Measurements from ENCODE around the gene RFPL4AL1. TPM values are rescaled to one million over a fixed set of nuclear protein-coding genes. Genes with fewer than 3 reads are reported as not detected.
"Not testable (repeated sequence)": the region's sequence is repeated elsewhere in the genome, so short reads cannot be mapped to it uniquely, and the experiment has no call there.

The RFPL4AL1 gene
- total RNA-seq: not detected
- not detected for polyA plus RNA-seq (ENCODE audit: insufficient read depth, low read depth, low replicate concordance)
- long read RNA-seq, donor 1: 0 reads
- long read RNA-seq, donor 2: 0 reads
- long read RNA-seq, donor 3: 0 reads
- long read RNA-seq, donor 4: 0 reads
- long read RNA-seq, donor 5: 0 reads
- long read RNA-seq, donor 6: 0 reads
- long read RNA-seq, donor 7: 0 reads
- long read RNA-seq, donor 8: 0 reads
- long read RNA-seq, donor 9: 0 reads
- long read RNA-seq, donor 10: 0 reads

DNA sequence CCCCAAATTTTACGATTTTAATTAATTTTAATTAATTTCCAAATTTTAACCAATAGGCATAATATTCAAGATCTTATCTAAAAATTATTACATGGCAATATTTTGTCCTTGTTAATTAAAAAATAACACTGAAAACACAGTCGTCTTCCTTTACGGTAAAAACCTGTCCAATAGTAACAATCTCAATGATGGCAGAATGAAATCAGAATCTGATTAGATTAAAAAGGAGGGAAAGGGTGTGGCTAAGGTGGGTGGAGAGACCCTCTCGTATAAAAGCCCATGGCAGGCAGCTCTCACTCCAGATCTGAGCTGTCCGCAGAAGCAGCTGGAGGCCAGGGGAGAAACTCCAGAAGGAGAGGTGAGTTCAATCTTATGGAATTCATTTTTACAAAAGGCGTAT, at the start of gene RFPL4AL1:
RFPL4AL1 (plus strand) TSS at position 301 of the 400 bp plus-strand sequence. CDS start 2,687 bp downstream, outside the sequence.
- H3K4me3 ChIP-seq (ENCODE audit: low read length in 3 of 3); H3K4me1 ChIP-seq (ENCODE audit: control insufficient read depth in 2 of 3, insufficient read depth in 2 of 3, low read depth in 1 of 3, low read length in 3 of 3); DNase-seq; H3K36me3 ChIP-seq (ENCODE audit: control insufficient read depth in 2 of 3, insufficient read depth in 3 of 3, low read length in 3 of 3); H3K27ac ChIP-seq (ENCODE audit: low read depth in 2 of 2, low read length in 2 of 2); intact Hi-C loops (cut with DNase I); H3K27me3 ChIP-seq (ENCODE audit: control insufficient read depth, insufficient read depth, low read length); H3K9ac ChIP-seq (ENCODE audit: low read length in 3 of 3); H3K9me3 ChIP-seq (ENCODE audit: control insufficient read depth in 2 of 3, insufficient read depth in 1 of 3, low read length in 3 of 3): not testable (repeated sequence)
- FAIRE-seq: peak; percentile 21

DNA sequence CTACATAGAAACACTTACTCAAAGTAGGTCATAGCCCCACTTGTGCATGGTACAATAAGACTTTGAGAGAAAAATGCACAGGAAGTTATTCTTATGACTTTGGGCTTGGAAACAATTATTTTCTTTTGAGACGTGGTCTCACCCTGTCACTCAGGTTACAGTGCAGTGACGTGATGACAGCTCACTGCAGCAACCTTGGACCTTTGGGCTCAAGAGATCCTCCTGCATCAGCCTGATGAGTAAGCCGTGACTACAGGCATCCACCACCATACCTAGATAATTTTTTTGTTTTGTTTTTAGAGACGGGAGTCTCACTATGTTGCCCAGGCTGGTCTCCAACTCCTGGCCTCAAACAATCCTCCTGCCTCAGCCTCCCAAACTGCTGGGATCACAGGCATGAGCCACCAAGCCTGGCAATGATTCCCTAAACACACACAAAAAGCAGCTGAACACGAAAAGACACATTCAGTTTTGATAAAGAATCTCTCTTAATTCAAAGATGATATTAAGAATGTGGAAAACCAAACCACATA, 48.6 kb upstream of the RFPL4AL1 start:
- Histone ChIP-seq H3K9me3 (ENCODE audit: control insufficient read depth in 2 of 3, insufficient read depth in 1 of 3, low read length in 3 of 3) (no peaks in the 10 kb centered on the region), H3K4me1 (ENCODE audit: control insufficient read depth in 2 of 3, insufficient read depth in 2 of 3, low read depth in 1 of 3, low read length in 3 of 3) (no peaks in the 10 kb centered on the region), H3K9ac (ENCODE audit: low read length in 3 of 3) (no peak overlapping the region), H3K4me3 (ENCODE audit: low read length in 3 of 3) (no peak overlapping the region), H3K36me3 (ENCODE audit: control insufficient read depth in 2 of 3, insufficient read depth in 3 of 3, low read length in 3 of 3) (no peaks in the 10 kb centered on the region), H3K27me3 (ENCODE audit: control insufficient read depth, insufficient read depth, low read length) (no peaks in the 10 kb centered on the region), H3K27ac (ENCODE audit: low read depth in 2 of 2, low read length in 2 of 2) (no peak overlapping the region)
- TF ChIP-seq, protein P1, sequence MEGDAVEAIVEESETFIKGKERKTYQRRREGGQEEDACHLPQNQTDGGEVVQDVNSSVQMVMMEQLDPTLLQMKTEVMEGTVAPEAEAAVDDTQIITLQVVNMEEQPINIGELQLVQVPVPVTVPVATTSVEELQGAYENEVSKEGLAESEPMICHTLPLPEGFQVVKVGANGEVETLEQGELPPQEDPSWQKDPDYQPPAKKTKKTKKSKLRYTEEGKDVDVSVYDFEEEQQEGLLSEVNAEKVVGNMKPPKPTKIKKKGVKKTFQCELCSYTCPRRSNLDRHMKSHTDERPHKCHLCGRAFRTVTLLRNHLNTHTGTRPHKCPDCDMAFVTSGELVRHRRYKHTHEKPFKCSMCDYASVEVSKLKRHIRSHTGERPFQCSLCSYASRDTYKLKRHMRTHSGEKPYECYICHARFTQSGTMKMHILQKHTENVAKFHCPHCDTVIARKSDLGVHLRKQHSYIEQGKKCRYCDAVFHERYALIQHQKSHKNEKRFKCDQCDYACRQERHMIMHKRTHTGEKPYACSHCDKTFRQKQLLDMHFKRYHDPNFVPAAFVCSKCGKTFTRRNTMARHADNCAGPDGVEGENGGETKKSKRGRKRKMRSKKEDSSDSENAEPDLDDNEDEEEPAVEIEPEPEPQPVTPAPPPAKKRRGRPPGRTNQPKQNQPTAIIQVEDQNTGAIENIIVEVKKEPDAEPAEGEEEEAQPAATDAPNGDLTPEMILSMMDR (IDR thresholded peaks at IDR 0.05; ENCODE audit: borderline replicate concordance, extremely low read depth, insufficient read depth): no peak
- DNase-seq (no peak), FAIRE-seq (no peak)
- intact Hi-C loops (cut with DNase I): no loop called here

DNA sequence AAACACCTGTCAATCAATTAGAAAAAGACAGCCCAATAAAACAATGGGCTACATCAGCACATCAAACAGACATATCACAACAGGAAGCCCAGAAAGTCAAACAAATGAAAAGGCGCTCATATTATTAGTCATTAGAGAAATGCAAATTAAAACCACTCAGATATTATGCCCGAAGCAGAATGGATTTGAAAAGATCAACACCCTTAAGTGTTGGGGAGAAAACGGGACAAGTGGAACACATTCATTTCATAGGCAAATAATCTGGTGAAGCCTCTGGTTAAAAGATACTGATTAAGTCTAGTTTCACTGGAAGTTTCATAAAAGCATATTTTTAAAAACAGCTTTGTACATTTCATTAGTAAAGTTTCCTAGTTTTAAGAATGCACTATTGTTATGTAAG, 48.1 kb upstream of the RFPL4AL1 start:
- TF ChIP-seq, protein P1 (IDR thresholded peaks at IDR 0.05; ENCODE audit: borderline replicate concordance, extremely low read depth, insufficient read depth): no peak
- FAIRE-seq (no peak), DNase-seq (no peak)
- H3K36me3 ChIP-seq (ENCODE audit: control insufficient read depth in 2 of 3, insufficient read depth in 3 of 3, low read length in 3 of 3): no peaks in the 10 kb centered on the region
- no peak overlapping the region for H3K9ac ChIP-seq (ENCODE audit: low read length in 3 of 3)
- H3K27ac ChIP-seq (ENCODE audit: low read depth in 2 of 2, low read length in 2 of 2): no peak overlapping the region
- no peaks in the 10 kb centered on the region for H3K4me1 ChIP-seq (ENCODE audit: control insufficient read depth in 2 of 3, insufficient read depth in 2 of 3, low read depth in 1 of 3, low read length in 3 of 3)
- no peaks in the 10 kb centered on the region for H3K27me3 ChIP-seq (ENCODE audit: control insufficient read depth, insufficient read depth, low read length)
- intact Hi-C loops (cut with DNase I): no loop called here
- no peak overlapping the region for H3K4me3 ChIP-seq (ENCODE audit: low read length in 3 of 3)
- H3K9me3 ChIP-seq (ENCODE audit: control insufficient read depth in 2 of 3, insufficient read depth in 1 of 3, low read length in 3 of 3): no peaks in the 10 kb centered on the region

DNA sequence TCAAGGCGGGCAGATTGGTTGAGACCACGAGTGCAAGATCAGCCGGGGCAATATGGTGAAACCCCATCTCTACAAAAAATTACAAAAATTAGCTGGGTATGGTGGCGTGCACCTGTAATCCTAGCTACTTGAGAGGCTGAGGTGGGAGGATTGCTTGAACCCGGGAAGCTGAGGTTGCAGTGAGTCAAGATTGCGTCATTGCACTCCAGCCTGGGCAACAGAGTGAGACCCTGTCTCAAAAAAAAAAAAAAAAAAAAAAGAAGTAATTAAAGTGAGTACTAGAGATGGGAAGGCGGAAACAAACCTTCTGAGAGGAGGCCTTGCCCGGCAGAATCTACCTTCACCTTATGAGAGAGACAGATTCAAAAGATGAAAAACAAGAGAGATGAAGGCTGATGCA, 45.4 kb upstream of the RFPL4AL1 start:
- no peaks in the 10 kb centered on the region for H3K9me3 ChIP-seq (ENCODE audit: control insufficient read depth in 2 of 3, insufficient read depth in 1 of 3, low read length in 3 of 3)
- H3K9ac ChIP-seq (ENCODE audit: low read length in 3 of 3): no peak overlapping the region
- no peaks in the 10 kb centered on the region for H3K4me1 ChIP-seq (ENCODE audit: control insufficient read depth in 2 of 3, insufficient read depth in 2 of 3, low read depth in 1 of 3, low read length in 3 of 3)
- no peak for FAIRE-seq
- H3K27ac ChIP-seq (ENCODE audit: low read depth in 2 of 2, low read length in 2 of 2): no peak overlapping the region
- no peaks in the 10 kb centered on the region for H3K27me3 ChIP-seq (ENCODE audit: control insufficient read depth, insufficient read depth, low read length)
- intact Hi-C loops (cut with DNase I): no loop called here
- H3K4me3 ChIP-seq (ENCODE audit: low read length in 3 of 3): no peak overlapping the region
- no peaks in the 10 kb centered on the region for H3K36me3 ChIP-seq (ENCODE audit: control insufficient read depth in 2 of 3, insufficient read depth in 3 of 3, low read length in 3 of 3)
- TF ChIP-seq, protein P1 (IDR thresholded peaks at IDR 0.05; ENCODE audit: borderline replicate concordance, extremely low read depth, insufficient read depth): no peak
- no peak for DNase-seq

DNA sequence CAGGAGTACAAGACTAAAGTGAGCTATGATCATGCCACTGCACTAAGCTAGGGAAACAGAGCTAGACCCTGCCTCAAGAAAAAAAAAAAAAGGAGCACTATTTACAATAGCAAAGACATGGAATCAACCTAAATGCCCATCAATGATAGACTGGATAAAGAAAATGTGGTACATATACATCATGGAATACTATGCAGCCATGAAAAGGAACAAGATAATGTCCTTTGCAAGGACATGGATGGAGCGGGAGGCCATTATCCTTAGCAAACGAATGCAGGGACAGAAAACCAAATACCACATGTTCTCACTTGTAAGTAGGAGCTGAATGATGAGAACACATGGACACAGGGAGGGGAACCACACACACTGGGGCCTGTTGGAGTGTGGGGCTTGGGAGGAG, 38.5 kb upstream of the RFPL4AL1 start:
- H3K9ac ChIP-seq (ENCODE audit: low read length in 3 of 3); intact Hi-C loops (cut with DNase I); DNase-seq; H3K27ac ChIP-seq (ENCODE audit: low read depth in 2 of 2, low read length in 2 of 2); H3K9me3 ChIP-seq (ENCODE audit: control insufficient read depth in 2 of 3, insufficient read depth in 1 of 3, low read length in 3 of 3); H3K4me1 ChIP-seq (ENCODE audit: control insufficient read depth in 2 of 3, insufficient read depth in 2 of 3, low read depth in 1 of 3, low read length in 3 of 3); H3K36me3 ChIP-seq (ENCODE audit: control insufficient read depth in 2 of 3, insufficient read depth in 3 of 3, low read length in 3 of 3); H3K27me3 ChIP-seq (ENCODE audit: control insufficient read depth, insufficient read depth, low read length); H3K4me3 ChIP-seq (ENCODE audit: low read length in 3 of 3); FAIRE-seq: not testable (repeated sequence)

Measured in kidney (tissue), 22 donors.